ENCODE data around the gene DOCK1. TPM values are rescaled to one million over a fixed set of nuclear protein-coding genes. Genes with fewer than 3 reads are reported as not detected.

DOCK1 gene
- total and polyA plus RNA-seq, 2 donors (not counting 1 experiment from before 2014, with no cell fraction given) = 20.5 to 91.0 TPM

DNA sequence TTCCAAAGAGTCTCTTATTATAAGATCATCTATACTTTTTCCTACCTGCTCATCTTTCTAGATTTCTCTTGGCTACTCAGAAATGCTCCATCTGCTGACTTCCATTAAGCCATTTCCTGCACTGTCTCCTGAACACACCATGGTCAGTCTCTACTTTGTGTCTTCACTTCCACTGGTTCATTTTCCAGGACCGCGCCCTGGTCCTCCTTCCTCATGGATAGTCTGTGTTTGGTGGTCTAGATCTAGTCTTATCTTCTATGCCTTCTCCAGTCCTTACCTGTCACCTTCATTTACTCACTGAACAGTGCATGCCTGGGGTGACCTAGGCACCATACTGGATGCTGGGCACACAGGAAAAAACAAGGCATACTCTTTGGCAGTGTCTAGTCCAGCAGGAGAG is 279.4 kb downstream of the DOCK1 start:
- no peak overlapping the region for H3K9ac ChIP-seq (ENCODE audit: insufficient read depth, low read length)
- no peak for TF ChIP-seq EZH2 (IDR thresholded peaks at IDR 0.05; ENCODE audit: low read length, missing control alignments)
- TF ChIP-seq CTCF (conservative IDR thresholded peaks at IDR 0.05 in 1 of 2, IDR thresholded peaks at IDR 0.05 in 1 of 2; ENCODE audit: low read depth in 1 of 2, low read length in 2 of 2) = no peak

GRCh38 chr10:127186813-127187212 is 281.6 kb downstream of the DOCK1 start:
- H4K20me1 ChIP-seq (ENCODE audit: control insufficient read depth, extremely low read depth, insufficient read depth, low read length) = no peaks in the 10 kb centered on the region

More for the DNA sequence above, 279.4 kb downstream of the DOCK1 start:
- H3K79me2 ChIP-seq (ENCODE audit: control insufficient read depth, insufficient read depth, low read length) = no peaks in the 10 kb centered on the region
- H2AFZ ChIP-seq (ENCODE audit: low read length) = no peak overlapping the region
- no peaks in the 10 kb centered on the region for H3K36me3 ChIP-seq (ENCODE audit: control insufficient read depth, insufficient read depth, low read length)
- H3K4me2 ChIP-seq (ENCODE audit: extremely low read depth, insufficient read depth, low read length) = no peak overlapping the region
- H3K27me3 ChIP-seq (ENCODE audit: control insufficient read depth, insufficient read depth, low read length) = no peaks in the 10 kb centered on the region
- H3K4me3 ChIP-seq (replicated peaks in 1 of 4; ENCODE audit: control extremely low read depth in 1 of 4, insufficient read depth in 1 of 4, low read depth in 3 of 4, low read length in 4 of 4) = no peak overlapping the region
- no peak for DNase-seq (ENCODE audit: low read depth in 2 of 2)
- no peaks in the 10 kb centered on the region for H3K4me1 ChIP-seq (ENCODE audit: control insufficient read depth, extremely low read depth, insufficient read depth, low read length)
- H3K9me3 ChIP-seq (ENCODE audit: control insufficient read depth, insufficient read depth, low read depth, low read length) = no peaks in the 10 kb centered on the region
- no peak overlapping the region for H3K27ac ChIP-seq (ENCODE audit: insufficient read depth, low read length)
- H4K20me1 ChIP-seq (ENCODE audit: control insufficient read depth, extremely low read depth, insufficient read depth, low read length) = no peaks in the 10 kb centered on the region

DNA sequence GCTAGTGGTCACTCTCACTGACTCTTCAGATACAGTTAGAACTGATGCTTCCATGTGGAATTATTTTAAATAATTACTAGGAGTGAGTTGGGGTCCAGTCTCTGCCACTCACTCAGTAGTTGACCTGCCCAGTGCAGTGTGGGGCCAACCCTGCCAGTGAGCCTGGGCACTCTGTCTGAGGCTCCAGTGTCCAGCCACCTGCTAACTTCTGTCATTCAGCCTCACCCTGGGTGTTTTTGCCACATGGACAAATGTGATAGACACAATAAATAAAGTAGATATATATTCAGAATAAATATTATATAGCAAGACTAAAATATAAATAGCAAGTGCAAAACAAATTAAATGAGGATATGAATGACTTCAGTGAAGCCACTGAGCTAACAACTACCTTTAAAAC is 284.0 kb downstream of the DOCK1 start:
- Histone ChIP-seq H2AFZ (ENCODE audit: low read length) (no peak overlapping the region), H4K20me1 (ENCODE audit: control insufficient read depth, extremely low read depth, insufficient read depth, low read length) (no peaks in the 10 kb centered on the region), H3K27ac (ENCODE audit: insufficient read depth, low read length) (no peak overlapping the region), H3K9ac (ENCODE audit: insufficient read depth, low read length) (no peak overlapping the region), H3K4me3 (replicated peaks in 1 of 4; ENCODE audit: control extremely low read depth in 1 of 4, insufficient read depth in 1 of 4, low read depth in 3 of 4, low read length in 4 of 4) (no peak overlapping the region), H3K27me3 (ENCODE audit: control insufficient read depth, insufficient read depth, low read length) (no peaks in the 10 kb centered on the region), H3K79me2 (ENCODE audit: control insufficient read depth, insufficient read depth, low read length) (no peaks in the 10 kb centered on the region), H3K36me3 (ENCODE audit: control insufficient read depth, insufficient read depth, low read length) (no peaks in the 10 kb centered on the region), H3K9me3 (ENCODE audit: control insufficient read depth, insufficient read depth, low read depth, low read length) (no peaks in the 10 kb centered on the region), H3K4me1 (ENCODE audit: control insufficient read depth, extremely low read depth, insufficient read depth, low read length) (no peaks in the 10 kb centered on the region), H3K4me2 (ENCODE audit: extremely low read depth, insufficient read depth, low read length) (no peak overlapping the region)
- no peak for TF ChIP-seq CTCF (conservative IDR thresholded peaks at IDR 0.05 in 1 of 2, IDR thresholded peaks at IDR 0.05 in 1 of 2; ENCODE audit: low read depth in 1 of 2, low read length in 2 of 2)
- no peak for TF ChIP-seq EZH2 (IDR thresholded peaks at IDR 0.05; ENCODE audit: low read length, missing control alignments)
- no peak for DNase-seq (ENCODE audit: low read depth in 2 of 2)

More at GRCh38 chr10:127186813-127187212, 281.6 kb downstream of the DOCK1 start:
- Histone ChIP-seq H3K4me2 (ENCODE audit: extremely low read depth, insufficient read depth, low read length) (no peak overlapping the region), H3K27me3 (ENCODE audit: control insufficient read depth, insufficient read depth, low read length) (no peaks in the 10 kb centered on the region), H3K27ac (ENCODE audit: insufficient read depth, low read length) (no peak overlapping the region), H2AFZ (ENCODE audit: low read length) (no peak overlapping the region), H3K9me3 (ENCODE audit: control insufficient read depth, insufficient read depth, low read depth, low read length) (no peaks in the 10 kb centered on the region), H3K4me1 (ENCODE audit: control insufficient read depth, extremely low read depth, insufficient read depth, low read length) (no peaks in the 10 kb centered on the region), H3K79me2 (ENCODE audit: control insufficient read depth, insufficient read depth, low read length) (no peaks in the 10 kb centered on the region), H3K4me3 (replicated peaks in 1 of 4; ENCODE audit: control extremely low read depth in 1 of 4, insufficient read depth in 1 of 4, low read depth in 3 of 4, low read length in 4 of 4) (no peak overlapping the region), H3K9ac (ENCODE audit: insufficient read depth, low read length) (no peak overlapping the region), H3K36me3 (ENCODE audit: control insufficient read depth, insufficient read depth, low read length) (no peaks in the 10 kb centered on the region)
- no peak for DNase-seq (ENCODE audit: low read depth in 2 of 2)
- TF ChIP-seq EZH2 (IDR thresholded peaks at IDR 0.05; ENCODE audit: low read length, missing control alignments) (no peak), CTCF (conservative IDR thresholded peaks at IDR 0.05 in 1 of 2, IDR thresholded peaks at IDR 0.05 in 1 of 2; ENCODE audit: low read depth in 1 of 2, low read length in 2 of 2) (no peak)

Data from fibroblast of lung (primary cell).